IMR-90 (cell line): ENCODE measurements around the gene ANKRD44. TPM values are rescaled to one million over a fixed set of nuclear protein-coding genes. Genes with fewer than 3 reads are reported as not detected.

Source experiments
- ATAC-seq: fragments of 200-7000 bp; cut with Tn5 transposase; 2 replicates; pipeline ENCODE4 v1.9.1; 2020; ENCODE audit warnings: low read depth, mild to moderate bottlenecking, moderate library complexity
- BruUV-seq: library from RNA; stranded (reverse); fragments of 400-500 nt; replicated peaks from 2 replicates; lab custom pipeline; 2021; lab: Mats Ljungman, UMichigan
- CTCF ChIA-PET: fragments of 300-600 bp; formaldehyde crosslinking; extraction: SDS; loops from one replicate; lab custom pipeline; 2021; ENCODE audit warnings: antibody characterized with exemption; lab: Yijun Ruan, JAX
- POLR2A ChIA-PET: fragments of 300-600 bp; sonication (Branson Sonifier 250); formaldehyde crosslinking; loops from one replicate; lab custom pipeline; 2022; ENCODE audit warnings: antibody characterized with exemption; ENCODE audit not compliant: unreplicated experiment; lab: Charles Lee
- DNase-seq: peaks from one replicate; pipeline ENCODE4 v3.0.0; 2013
- H2AFZ ChIP-seq: replicated peaks from 2 replicates; pipeline ENCODE3; 2013; ENCODE audit warnings: low read length, mild to moderate bottlenecking; ENCODE audit not compliant: poor library complexity
- H2AK5ac ChIP-seq: 2 replicates; pipeline ENCODE4 v1.6.1; 2013; ENCODE audit warnings: low read depth, low read length, inconsistent platforms
- H2AK9ac ChIP-seq: replicated peaks from 2 replicates; pipeline ENCODE3; 2013; ENCODE audit warnings: mild to moderate bottlenecking, low read depth, low read length, moderate library complexity; ENCODE audit not compliant: poor library complexity
- H2BK120ac ChIP-seq: 2 replicates; pipeline ENCODE4 v1.6.1; 2013; ENCODE audit warnings: low read depth, low read length, inconsistent platforms
- H2BK15ac ChIP-seq: 3 replicates; pipeline ENCODE4 v1.6.1; 2013; ENCODE audit warnings: low read depth, low read length, inconsistent platforms
- H2BK20ac ChIP-seq: 2 replicates; pipeline ENCODE4 v1.6.1; 2013; ENCODE audit warnings: low read depth, mild to moderate bottlenecking, inconsistent platforms, low read length, moderate library complexity
- H2BK5ac ChIP-seq: 2 replicates; pipeline ENCODE4 v1.6.1; 2013; ENCODE audit warnings: mild to moderate bottlenecking, low read depth, low read length, inconsistent platforms; ENCODE audit not compliant: poor library complexity, severe bottlenecking
- H3K14ac ChIP-seq: replicated peaks from 2 replicates; pipeline ENCODE4 v1.6.1; 2013; ENCODE audit warnings: low read depth, low read length, inconsistent platforms
- H3K18ac ChIP-seq: 2 replicates; pipeline ENCODE4 v1.6.1; 2013; ENCODE audit warnings: low read depth, low read length, control low read depth
- H3K23ac ChIP-seq: 2 replicates; pipeline ENCODE4 v1.6.1; 2013; ENCODE audit warnings: low read depth, low read length, inconsistent platforms
- H3K27ac ChIP-seq: 2 replicates; pipeline ENCODE4 v1.5.1; 2013; ENCODE audit warnings: mild to moderate bottlenecking, control low read depth, low read length; ENCODE audit not compliant: insufficient read depth
- H3K27me3 ChIP-seq: 2 replicates; pipeline ENCODE4 v1.6.1; 2013; ENCODE audit warnings: low read length; ENCODE audit not compliant: control insufficient read depth, insufficient read depth
- H3K36me3 ChIP-seq: 2 replicates; pipeline ENCODE4 v1.6.1; 2013; ENCODE audit warnings: low read length, mixed read lengths; ENCODE audit not compliant: control insufficient read depth, insufficient read depth
- H3K4ac ChIP-seq: 2 replicates; pipeline ENCODE4 v1.6.1; 2013; ENCODE audit warnings: low read depth, low read length, inconsistent platforms
- H3K4me1 ChIP-seq: 2 replicates; pipeline ENCODE4 v1.6.1; 2013; ENCODE audit warnings: low read length, mixed read lengths; ENCODE audit not compliant: control insufficient read depth, insufficient read depth
- H3K4me2 ChIP-seq: 2 replicates; pipeline ENCODE4 v1.6.1; 2013; ENCODE audit warnings: low read depth, mild to moderate bottlenecking, control low read depth, low read length, moderate library complexity
- H3K4me3 ChIP-seq: 2 replicates; pipeline ENCODE4 v1.5.1; 2013; ENCODE audit warnings: low read depth, mild to moderate bottlenecking, control low read depth, low read length, moderate library complexity; ENCODE audit not compliant: insufficient read depth
- H3K56ac ChIP-seq: 2 replicates; pipeline ENCODE4 v1.6.1; 2013; ENCODE audit warnings: low read length, inconsistent platforms; ENCODE audit not compliant: insufficient read depth; ENCODE audit errors: extremely low read depth
- H3K79me1 ChIP-seq, 2 experiments: 2 replicates each; pipeline ENCODE4 v1.6.1; 2013; ENCODE audit warnings: low read length in 2 of 2, inconsistent platforms in 1 of 2, low read depth in 1 of 2
- H3K9ac ChIP-seq: 2 replicates; pipeline ENCODE4 v1.6.1; 2013; ENCODE audit warnings: low read depth, low read length, control low read depth
- H3K9me1 ChIP-seq: 2 replicates; pipeline ENCODE4 v1.6.1; 2013; ENCODE audit warnings: low read length, inconsistent platforms; ENCODE audit not compliant: insufficient read depth
- H3K9me3 ChIP-seq: 2 replicates; pipeline ENCODE4 v1.6.1; 2013; ENCODE audit warnings: low read length; ENCODE audit not compliant: control insufficient read depth, insufficient read depth
- H4K20me1 ChIP-seq: 2 replicates; pipeline ENCODE4 v1.6.1; 2013; ENCODE audit warnings: low read length, inconsistent platforms; ENCODE audit not compliant: insufficient read depth
- H4K5ac ChIP-seq: 2 replicates; pipeline ENCODE4 v1.6.1; 2013; ENCODE audit warnings: mild to moderate bottlenecking, low read depth, low read length, control low read depth
- H4K8ac ChIP-seq, 2 experiments: 2 replicates each; pipeline ENCODE4 v1.6.1; 2013; ENCODE audit warnings: low read depth in 2 of 2, low read length in 2 of 2, control low read depth in 1 of 2, inconsistent platforms in 1 of 2
- H4K91ac ChIP-seq: 2 replicates; pipeline ENCODE4 v1.6.1; 2013; ENCODE audit warnings: low read depth, low read length, inconsistent platforms; ENCODE audit not compliant: insufficient read depth
- BHLHE40 ChIP-seq: fragments of 150-350 bp; IDR thresholded peaks from 2 replicates; pipeline ENCODE4 v1.6.1; 2016; ENCODE audit warnings: mild to moderate bottlenecking, low read depth, low read length
- CEBPB ChIP-seq: IDR thresholded peaks from 2 replicates; pipeline ENCODE4 v1.6.1; 2012; ENCODE audit warnings: low read depth, low read length, improper control_type of control experiment
- CHD1 ChIP-seq: IDR thresholded peaks from 2 replicates; pipeline ENCODE4 v1.6.1; 2012; ENCODE audit warnings: low read depth, low read length, improper control_type of control experiment
- CTCF ChIP-seq: conservative IDR thresholded peaks from 2 replicates; pipeline ENCODE4 v1.5.1; 2012; ENCODE audit warnings: mild to moderate bottlenecking, low read depth, low read length, improper control_type of control experiment
- ELK1 ChIP-seq: fragments of 150-350 bp; IDR thresholded peaks from 2 replicates; pipeline ENCODE4 v1.6.1; 2016; ENCODE audit warnings: low read depth, mild to moderate bottlenecking, low read length, moderate library complexity, borderline replicate concordance
- FOS ChIP-seq: fragments of 150-350 bp; IDR thresholded peaks from 2 replicates; pipeline ENCODE4 v1.6.1; 2016; ENCODE audit warnings: low read depth, low read length
- MAFK ChIP-seq: IDR thresholded peaks from 2 replicates; pipeline ENCODE4 v1.6.1; 2012; ENCODE audit warnings: low read depth, low read length, improper control_type of control experiment
- MAZ ChIP-seq: IDR thresholded peaks from 2 replicates; pipeline ENCODE4 v1.6.1; 2012; ENCODE audit warnings: low read depth, mild to moderate bottlenecking, low read length, improper control_type of control experiment, moderate library complexity, borderline replicate concordance
- MXI1 ChIP-seq: IDR thresholded peaks from 2 replicates; pipeline ENCODE4 v1.6.1; 2012; ENCODE audit warnings: low read depth, mild to moderate bottlenecking, low read length, moderate library complexity, borderline replicate concordance
- NFE2L2 ChIP-seq: fragments of 150-350 bp; IDR thresholded peaks from 2 replicates; pipeline ENCODE4 v1.6.1; 2016; ENCODE audit warnings: low read depth, mild to moderate bottlenecking, low read length
- POLR2A ChIP-seq: IDR thresholded peaks from 2 replicates; pipeline ENCODE4 v1.6.1; 2012; ENCODE audit warnings: mild to moderate bottlenecking, low read depth, low read length
- RAD21 ChIP-seq: IDR thresholded peaks from 2 replicates; pipeline ENCODE4 v1.6.1; 2012; ENCODE audit warnings: low read length, improper control_type of control experiment
- RCOR1 ChIP-seq: IDR thresholded peaks from 2 replicates; pipeline ENCODE4 v1.6.1; 2012; ENCODE audit warnings: mild to moderate bottlenecking, low read length, improper control_type of control experiment; ENCODE audit not compliant: insufficient replicate concordance
- RFX5 ChIP-seq: IDR thresholded peaks from 2 replicates; pipeline ENCODE4 v1.8.0; 2012; ENCODE audit warnings: low read depth, mild to moderate bottlenecking, low read length, moderate library complexity
- SMC3 ChIP-seq: fragments of 150-350 bp; IDR thresholded peaks from 2 replicates; pipeline ENCODE4 v1.6.1; 2016; ENCODE audit warnings: low read depth, mild to moderate bottlenecking, antibody characterized with exemption, low read length, moderate library complexity
- USF2 ChIP-seq: fragments of 150-350 bp; IDR thresholded peaks from 2 replicates; pipeline ENCODE4 v1.6.1; 2017; ENCODE audit warnings: mild to moderate bottlenecking, antibody characterized with exemption, low read length, low read depth
- WGBS, 2 experiments: methylation state at CpG; one replicate each; pipeline versions ENCODE4 v1.1.5 to v1.1.7; 2013; ENCODE audit warnings: missing lambda C conversion rate in 2 of 2; ENCODE audit not compliant: insufficient read length in 1 of 2; ENCODE audit errors: extremely low coverage in 2 of 2; 5-methylcytosine and 5-hydroxymethylcytosine counted together
- dilution Hi-C: fragments of 300-500 bp; cut with HindIII; formaldehyde crosslinking; loops from one replicate; pipeline ENCODE4 v1.14.3; 2018; ENCODE audit warnings: low sequenced_read_pairs; ENCODE audit not compliant: unreplicated experiment
- in situ Hi-C: fragments of 300-500 bp; cut with MboI; formaldehyde crosslinking; loops from 3 replicates; pipeline ENCODE4 v1.14.3; 2019; ENCODE audit warnings: low sequenced_read_pairs, inconsistent platforms, mixed read lengths
- intact Hi-C: fragments of 100-400 bp; cut with micrococcal nuclease; formaldehyde crosslinking; loops from 2 replicates; pipeline ENCODE4 v1.10.0; 2022
- polyA plus RNA-seq, 3 experiments: library from polyadenylated mRNA; depleted of rRNA; stranded (reverse); fragments of >200 nt; gene quantifications; 2 replicates each; pipeline ENCODE4 v1.2.3, GENCODE V29; 2012; ENCODE audit warnings: low replicate concordance in 1 of 3
- total RNA-seq: library from RNA; depleted of rRNA; stranded (reverse); fragments of >200 nt; gene quantifications from 2 replicates; pipeline ENCODE4 v1.2.3, GENCODE V29; 2012

Gene ANKRD44
- total and polyA plus RNA-seq, 2 of the 4 experiments (the other 2 are of a cell fraction), result 5.2 to 15.6 TPM

GRCh38 chr2:197171582-197171981 is 139.0 kb downstream of the ANKRD44 start:
- no peak overlapping the region for H3K18ac ChIP-seq
- no peak overlapping the region for H3K27ac ChIP-seq
- ChIA-PET CTCF (interaction anchor here (1.4 kb wide), 1 partner anchor 12 kb away, joined by 4 read pairs; no protein-coding TSS in a partner anchor), POLR2A (no interaction called here)
- H3K9me3 ChIP-seq, result no peaks in the 10 kb centered on the region
- in situ Hi-C loops (no loop called here), dilution Hi-C loops (no loop called here), intact Hi-C loops (loop anchor here (5.0 kb wide), 1 partner anchor 44 kb away; no protein-coding TSS in a partner anchor)
- no peak overlapping the region for H2AK5ac ChIP-seq
- no peak overlapping the region for H2BK20ac ChIP-seq
- no peak overlapping the region for H2BK120ac ChIP-seq
- H3K14ac ChIP-seq, result no peak overlapping the region
- H3K9me1 ChIP-seq, result no peaks in the 10 kb centered on the region
- H3K4me3 ChIP-seq, result no peak overlapping the region
- BruUV-seq, result no TSS peak
- no peaks in the 10 kb centered on the region for H3K27me3 ChIP-seq
- H2AK9ac ChIP-seq, result no peak overlapping the region
- WGBS, 2 experiments, result no CpG with 5 or more reads among the region's 4 CpGs
- no peaks in the 10 kb centered on the region for H3K4me1 ChIP-seq
- H3K56ac ChIP-seq, result no peak overlapping the region
- H3K4me2 ChIP-seq, result no peak overlapping the region
- H4K20me1 ChIP-seq, result no peaks in the 10 kb centered on the region
- H3K9ac ChIP-seq, result no peak overlapping the region
- H4K91ac ChIP-seq, result no peak overlapping the region
- no peaks in the 10 kb centered on the region for H3K79me1 ChIP-seq
- H4K8ac ChIP-seq, result no peak overlapping the region
- H2BK15ac ChIP-seq, result no peak overlapping the region
- H3K23ac ChIP-seq, result no peak overlapping the region
- TF ChIP-seq CEBPB (no peak), NFE2L2 (no peak), BHLHE40 (no peak), MXI1 (no peak), RFX5 (no peak), MAZ (no peak), MAFK (no peak), SMC3 (no peak), RAD21 (no peak), CHD1 (no peak), USF2 (no peak), POLR2A (no peak), CTCF (no peak), ELK1 (no peak), FOS (no peak), RCOR1 (no peak)
- DNase-seq, result no peak
- H2BK5ac ChIP-seq, result no peak overlapping the region
- ATAC-seq, result no peak
- H2AFZ ChIP-seq, result no peak overlapping the region
- H3K36me3 ChIP-seq, result no peaks in the 10 kb centered on the region
- H4K5ac ChIP-seq, result no peak overlapping the region
- no peak overlapping the region for H3K4ac ChIP-seq
